ENCODE results near the gene LIX1. TPM values are rescaled to one million over a fixed set of nuclear protein-coding genes. Genes with fewer than 3 reads are reported as not detected.

LIX1 gene
- total RNA-seq, 1 donor from 2014 or later, result 164 TPM

DNA sequence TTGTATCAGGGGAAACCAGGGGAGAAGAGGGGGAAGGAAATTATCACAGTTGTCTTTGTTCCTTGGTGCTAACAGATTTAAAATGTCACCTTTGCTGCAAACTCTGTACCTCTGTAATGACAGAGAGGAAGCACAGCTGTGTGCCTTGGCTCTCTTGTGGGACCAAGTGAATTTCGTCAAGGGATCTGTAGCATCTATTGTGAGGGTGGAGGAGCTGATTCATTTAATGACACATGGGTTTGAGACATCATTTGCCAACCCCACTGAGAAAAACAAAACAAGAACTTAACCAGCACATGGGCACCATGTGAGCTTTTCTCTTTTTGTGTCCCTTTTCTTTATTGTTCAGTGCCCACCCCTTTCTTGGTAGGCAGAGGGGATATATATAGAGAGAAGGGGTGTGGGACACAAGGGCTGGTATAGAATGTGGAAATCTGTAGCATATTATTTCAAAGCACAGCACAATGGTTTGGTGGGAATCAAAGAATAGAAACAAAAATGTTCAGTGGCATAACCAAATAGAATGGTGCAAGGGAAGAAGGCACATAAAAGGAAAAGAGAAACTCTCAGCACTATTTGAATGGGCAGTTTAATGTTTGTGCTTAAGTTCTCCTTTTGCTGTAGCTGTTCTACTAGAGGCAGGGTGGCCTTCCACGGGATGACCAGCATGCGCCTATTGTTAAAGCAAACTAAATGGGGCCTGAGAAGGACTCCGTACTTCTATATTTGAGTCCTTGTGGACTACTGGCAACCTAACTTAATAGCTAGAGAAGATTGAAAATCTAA lies 63.3 kb downstream of the LIX1 start:
- peaks cover 2% of the 10 kb centered on the region for H3K9me3 Mint-ChIP-seq
- Histone ChIP-seq H3K27ac (peak overlapping the region; percentile 7), H3K9me3 (ENCODE audit: low read depth) (no peaks in the 10 kb centered on the region), H3K9ac (no peak overlapping the region), H4K20me1 (ENCODE audit: low read depth) (no peaks in the 10 kb centered on the region), H2AFZ (replicated peaks) (peak overlapping the region; percentile 69), H3K4me2 (no peak overlapping the region), H3K79me2 (ENCODE audit: low read depth) (no peaks in the 10 kb centered on the region), H3K4me3 (no peak overlapping the region), H3F3A (ENCODE audit: low read depth) (no peaks in the 10 kb centered on the region), H3K36me3 (no peaks in the 10 kb centered on the region), H3K4me1 (peaks cover 16% of the 10 kb centered on the region), H3K27me3 (no peaks in the 10 kb centered on the region)
- no peak overlapping the region for H3K27ac Mint-ChIP-seq
- no peak for TF ChIP-seq EZH2 (IDR thresholded peaks at IDR 0.05)
- TF ChIP-seq EZH2phosphoT487 (IDR thresholded peaks at IDR 0.05), result no peak
- TF ChIP-seq, protein P1, sequence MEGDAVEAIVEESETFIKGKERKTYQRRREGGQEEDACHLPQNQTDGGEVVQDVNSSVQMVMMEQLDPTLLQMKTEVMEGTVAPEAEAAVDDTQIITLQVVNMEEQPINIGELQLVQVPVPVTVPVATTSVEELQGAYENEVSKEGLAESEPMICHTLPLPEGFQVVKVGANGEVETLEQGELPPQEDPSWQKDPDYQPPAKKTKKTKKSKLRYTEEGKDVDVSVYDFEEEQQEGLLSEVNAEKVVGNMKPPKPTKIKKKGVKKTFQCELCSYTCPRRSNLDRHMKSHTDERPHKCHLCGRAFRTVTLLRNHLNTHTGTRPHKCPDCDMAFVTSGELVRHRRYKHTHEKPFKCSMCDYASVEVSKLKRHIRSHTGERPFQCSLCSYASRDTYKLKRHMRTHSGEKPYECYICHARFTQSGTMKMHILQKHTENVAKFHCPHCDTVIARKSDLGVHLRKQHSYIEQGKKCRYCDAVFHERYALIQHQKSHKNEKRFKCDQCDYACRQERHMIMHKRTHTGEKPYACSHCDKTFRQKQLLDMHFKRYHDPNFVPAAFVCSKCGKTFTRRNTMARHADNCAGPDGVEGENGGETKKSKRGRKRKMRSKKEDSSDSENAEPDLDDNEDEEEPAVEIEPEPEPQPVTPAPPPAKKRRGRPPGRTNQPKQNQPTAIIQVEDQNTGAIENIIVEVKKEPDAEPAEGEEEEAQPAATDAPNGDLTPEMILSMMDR (IDR thresholded peaks at IDR 0.05), result no peak
- no peak overlapping the region for H3K4me3 Mint-ChIP-seq
- H3K4me1 Mint-ChIP-seq, result peaks cover 15% of the 10 kb centered on the region
- H3K36me3 Mint-ChIP-seq, result no peaks in the 10 kb centered on the region
- peak; percentile 26 for DNase-seq (ENCODE audit: low spot score)
- H3K27me3 Mint-ChIP-seq (ENCODE audit: insufficient read depth, low read depth), result no peaks in the 10 kb centered on the region

DNA sequence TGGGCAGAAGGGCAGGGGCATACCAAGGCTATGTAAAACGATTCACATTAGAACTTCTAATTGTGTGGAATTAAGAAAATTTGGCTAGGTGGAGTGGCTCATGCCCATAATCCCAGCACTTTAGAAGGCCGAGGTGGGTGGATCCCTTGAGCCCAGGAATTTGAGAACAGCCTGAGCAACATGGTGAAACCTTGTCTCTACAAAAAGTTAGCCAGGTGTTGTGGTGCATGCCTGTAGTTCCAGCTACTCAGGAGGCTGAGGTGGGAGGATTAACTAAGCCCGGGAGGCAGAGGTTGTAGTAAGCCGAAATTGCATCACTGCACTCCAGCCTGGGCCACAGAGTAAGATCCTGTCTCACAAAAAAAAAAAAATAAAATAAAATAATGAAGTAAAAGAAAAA lies 65.2 kb downstream of the LIX1 start:
- Histone ChIP-seq H2AFZ (replicated peaks) (no peak overlapping the region), H3K36me3 (no peaks in the 10 kb centered on the region), H3K4me1 (peaks cover 16% of the 10 kb centered on the region), H3K79me2 (ENCODE audit: low read depth) (no peaks in the 10 kb centered on the region), H3K4me2 (no peak overlapping the region), H3K27ac (no peak overlapping the region), H3K9me3 (ENCODE audit: low read depth) (no peaks in the 10 kb centered on the region), H4K20me1 (ENCODE audit: low read depth) (no peaks in the 10 kb centered on the region), H3K27me3 (no peaks in the 10 kb centered on the region), H3K9ac (no peak overlapping the region), H3F3A (ENCODE audit: low read depth) (no peaks in the 10 kb centered on the region), H3K4me3 (no peak overlapping the region)
- Mint-ChIP-seq H3K36me3 (no peaks in the 10 kb centered on the region), H3K27me3 (ENCODE audit: insufficient read depth, low read depth) (no peaks in the 10 kb centered on the region), H3K4me1 (peaks cover 15% of the 10 kb centered on the region), H3K4me3 (no peak overlapping the region), H3K9me3 (no peaks in the 10 kb centered on the region), H3K27ac (no peak overlapping the region)
- TF ChIP-seq, protein P1 (IDR thresholded peaks at IDR 0.05), result no peak
- TF ChIP-seq EZH2 (IDR thresholded peaks at IDR 0.05) (no peak), EZH2phosphoT487 (IDR thresholded peaks at IDR 0.05) (no peak)
- no peak for DNase-seq (ENCODE audit: low spot score)

DNA sequence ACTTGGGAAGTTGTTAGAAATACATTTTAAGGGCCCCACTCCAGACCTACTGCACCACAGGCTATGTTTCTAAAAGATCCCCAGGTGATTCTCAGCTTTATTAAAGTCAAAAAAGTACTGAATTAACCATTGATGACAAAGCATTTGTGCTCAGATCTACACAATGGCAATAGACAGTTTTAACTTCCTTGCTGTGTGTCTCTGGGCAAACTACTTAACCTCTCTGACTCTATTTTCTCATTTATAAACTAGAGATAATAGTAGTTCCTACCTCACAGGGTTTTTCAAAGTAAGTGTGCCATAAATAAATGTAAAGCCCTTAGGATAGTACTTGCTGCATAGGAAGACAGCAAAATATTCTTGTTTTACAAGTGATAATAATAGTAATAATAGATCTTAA lies 66.3 kb downstream of the LIX1 start:
- Histone ChIP-seq H3K4me2 (no peak overlapping the region), H2AFZ (replicated peaks) (no peak overlapping the region), H3K79me2 (ENCODE audit: low read depth) (no peaks in the 10 kb centered on the region), H3K9me3 (ENCODE audit: low read depth) (no peaks in the 10 kb centered on the region), H3K4me3 (no peak overlapping the region), H3K4me1 (peaks cover 16% of the 10 kb centered on the region), H3F3A (ENCODE audit: low read depth) (no peaks in the 10 kb centered on the region), H3K36me3 (no peaks in the 10 kb centered on the region), H4K20me1 (ENCODE audit: low read depth) (no peaks in the 10 kb centered on the region), H3K9ac (no peak overlapping the region), H3K27me3 (no peaks in the 10 kb centered on the region), H3K27ac (no peak overlapping the region)
- TF ChIP-seq EZH2phosphoT487 (IDR thresholded peaks at IDR 0.05) (no peak), EZH2 (IDR thresholded peaks at IDR 0.05) (no peak)
- TF ChIP-seq, protein P1 (IDR thresholded peaks at IDR 0.05), result no peak
- no peak for DNase-seq (ENCODE audit: low spot score)
- H3K4me1 Mint-ChIP-seq, result peaks cover 15% of the 10 kb centered on the region
- H3K9me3 Mint-ChIP-seq, result no peaks in the 10 kb centered on the region
- no peak overlapping the region for H3K27ac Mint-ChIP-seq
- no peak overlapping the region for H3K4me3 Mint-ChIP-seq
- H3K27me3 Mint-ChIP-seq (ENCODE audit: insufficient read depth, low read depth), result peaks cover 2% of the 10 kb centered on the region
- H3K36me3 Mint-ChIP-seq, result no peaks in the 10 kb centered on the region
